Mesodermal cell (in vitro differentiated cells): Measurements from ENCODE around the gene PLTP.

ENCODE experiments used
- H3K27ac ChIP-seq: 2 replicates; pipeline ENCODE4 v1.7.0; 2013; ENCODE audit warnings: mild to moderate bottlenecking, low read depth, low read length, moderate library complexity; ENCODE audit not compliant: severe bottlenecking
- H3K36me3 ChIP-seq: 2 replicates; pipeline ENCODE4 v1.7.1; 2013; ENCODE audit warnings: mild to moderate bottlenecking, low read length, moderate library complexity; ENCODE audit not compliant: control insufficient read depth, insufficient read depth
- H3K4me1 ChIP-seq: one replicate; pipeline ENCODE4 v1.7.1; 2013; ENCODE audit warnings: mild to moderate bottlenecking, low read length; ENCODE audit not compliant: insufficient read depth, control insufficient read depth, poor library complexity, severe bottlenecking
- H3K4me3 ChIP-seq: 2 replicates; pipeline ENCODE4 v1.7.0; 2013; ENCODE audit warnings: low read length, control low read depth, mild to moderate bottlenecking; ENCODE audit not compliant: insufficient read depth, poor library complexity, severe bottlenecking; ENCODE audit errors: extremely low read depth
- H3K9me3 ChIP-seq: 2 replicates; pipeline ENCODE4 v1.7.1; 2013; ENCODE audit warnings: mild to moderate bottlenecking, low read length, moderate library complexity; ENCODE audit not compliant: control insufficient read depth
- WGBS, 2 experiments: methylation state at CpG; one replicate each; pipeline ENCODE4 v1.1.5; 2013; ENCODE audit warnings: missing lambda C conversion rate in 2 of 2; ENCODE audit not compliant: insufficient coverage in 2 of 2; 5-methylcytosine and 5-hydroxymethylcytosine counted together

The PLTP gene

GRCh38 chr20:45861221-45862075 lies 50.5 kb downstream of the PLTP start:
- 88 to 100% methylated on average over 2 of the region's 7 CpGs for WGBS, 2 experiments
- no peaks in the 10 kb centered on the region for H3K36me3 ChIP-seq
- H3K27ac ChIP-seq: no peak overlapping the region
- H3K4me1 ChIP-seq: peaks cover 3% of the 10 kb centered on the region
- no peak overlapping the region for H3K4me3 ChIP-seq
- H3K9me3 ChIP-seq: no peaks in the 10 kb centered on the region

DNA sequence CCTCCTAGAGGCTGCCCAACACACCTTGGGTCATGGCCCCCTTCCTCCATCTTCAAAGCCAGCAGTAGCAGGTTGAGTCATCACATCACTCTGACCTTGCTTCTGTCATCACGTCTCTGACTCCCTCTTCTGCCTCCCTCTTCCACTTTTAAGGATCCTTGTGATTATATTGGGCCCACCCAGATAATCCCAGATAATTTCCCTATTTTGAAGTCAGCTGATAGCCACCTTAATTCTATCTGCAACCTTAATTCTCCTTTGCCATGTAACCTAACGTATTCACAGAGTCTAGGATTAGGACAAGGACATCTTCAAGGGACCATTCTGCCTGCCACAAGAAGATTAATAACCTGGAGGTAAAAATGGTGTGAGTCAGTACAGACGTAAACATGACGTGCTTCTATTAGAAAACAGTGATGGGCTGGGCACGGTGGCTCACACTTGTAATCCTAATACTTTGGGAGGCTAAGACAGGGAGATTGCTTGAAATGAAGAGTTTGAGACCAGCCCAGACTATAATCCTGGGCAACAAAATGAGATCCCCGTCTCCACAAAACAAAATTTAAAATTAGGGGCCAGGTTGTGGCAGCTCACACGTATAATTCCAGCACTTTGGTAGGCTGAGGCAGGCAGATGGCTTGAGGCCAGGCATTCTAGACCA lies 51.3 kb downstream of the PLTP start:
- Histone ChIP-seq H3K4me1 (peaks cover 9% of the 10 kb centered on the region), H3K4me3 (no peak overlapping the region), H3K27ac (no peak overlapping the region), H3K9me3 (no peaks in the 10 kb centered on the region), H3K36me3 (no peaks in the 10 kb centered on the region)
- WGBS, 2 experiments: 89 to 98% methylated on average over 5 to 6 of the region's 7 CpGs

DNA sequence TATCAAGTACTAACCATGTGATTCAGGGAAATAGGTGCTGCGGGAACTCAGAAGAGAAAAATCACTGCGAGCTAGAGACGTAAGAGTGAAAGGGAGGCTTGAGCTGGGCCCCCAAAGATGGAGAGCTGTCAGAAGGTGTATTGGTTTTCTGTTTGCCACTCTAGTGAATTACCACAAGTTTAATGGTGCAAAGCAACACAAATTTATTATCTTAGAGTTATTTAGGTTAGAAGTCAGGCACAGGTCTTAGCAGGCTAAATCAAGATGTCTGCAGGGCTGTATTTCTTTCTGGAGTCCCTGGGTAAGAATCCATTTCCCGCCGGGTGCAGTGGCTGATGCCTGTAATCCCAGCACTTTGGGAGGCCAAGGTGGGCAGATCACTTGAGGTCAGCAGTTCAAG lies 52.0 kb downstream of the PLTP start:
- Histone ChIP-seq H3K9me3 (no peaks in the 10 kb centered on the region), H3K27ac (no peak overlapping the region), H3K4me3 (no peak overlapping the region), H3K36me3 (peaks cover 2% of the 10 kb centered on the region), H3K4me1 (peaks cover 9% of the 10 kb centered on the region)
- 100% methylated on average over 5 of the region's 5 CpGs for WGBS, 2 experiments

DNA sequence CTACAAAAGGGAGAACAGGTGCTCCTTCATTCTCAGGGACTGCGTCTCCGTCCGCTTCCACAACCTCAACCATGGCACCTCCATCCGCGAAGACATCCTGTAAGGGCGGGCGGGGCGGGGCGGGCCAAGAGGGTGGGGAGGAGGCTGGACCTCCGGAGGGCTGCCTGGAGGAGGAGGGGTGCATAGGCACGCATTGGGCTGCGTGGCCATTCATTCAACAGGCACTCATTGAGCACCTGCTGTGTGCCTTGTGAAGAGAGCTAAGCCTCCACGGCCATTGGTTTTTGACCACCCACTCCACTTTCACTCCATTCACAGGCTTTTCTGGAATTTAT lies 54.1 kb downstream of the PLTP start:
- 6 to 11% methylated on average over 3 of the region's 13 CpGs for WGBS, 2 experiments
- peak overlapping the region; percentile 91 for H3K4me3 ChIP-seq
- H3K36me3 ChIP-seq: peaks cover 14% of the 10 kb centered on the region
- H3K9me3 ChIP-seq: no peaks in the 10 kb centered on the region
- peaks cover 9% of the 10 kb centered on the region for H3K4me1 ChIP-seq
- peak overlapping the region; percentile 64 for H3K27ac ChIP-seq

DNA sequence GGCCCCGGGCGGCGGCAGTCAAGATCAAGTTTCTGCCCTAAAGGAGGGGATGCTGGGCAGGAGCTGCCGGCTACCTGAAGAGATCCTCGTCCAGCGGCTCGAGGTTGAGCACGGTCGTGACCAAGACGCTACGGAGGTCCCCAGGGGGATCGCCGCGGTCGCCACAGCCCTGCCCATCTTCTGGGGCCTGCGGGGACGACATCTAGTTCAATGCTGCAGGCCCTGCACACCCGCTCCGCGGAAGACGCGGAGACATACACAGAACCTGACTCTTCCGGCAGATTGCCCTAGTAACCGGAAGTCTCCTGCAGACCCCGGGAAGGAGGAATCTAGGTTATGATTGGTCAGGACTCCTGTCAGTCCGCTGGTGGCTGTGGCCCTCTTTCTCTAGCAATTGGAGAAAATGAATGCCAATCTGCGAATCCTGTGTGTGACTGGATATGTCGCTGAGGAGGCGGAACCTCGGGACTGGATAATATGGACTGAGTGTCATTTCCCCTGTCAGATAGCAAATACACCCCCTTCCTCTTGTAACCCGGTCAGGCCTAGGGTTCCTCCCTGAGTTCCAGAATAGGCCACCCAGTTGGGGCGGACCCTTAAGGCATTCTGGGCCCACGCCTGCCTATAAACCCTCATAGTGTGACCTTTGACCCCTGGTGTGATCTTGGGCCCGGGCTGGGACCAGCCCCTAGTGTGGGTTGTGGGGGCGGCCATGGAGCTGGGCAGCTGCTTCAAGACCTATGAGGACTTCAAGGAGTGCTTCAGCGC lies 54.7 kb downstream of the PLTP start, which contains the start of the genes ACOT8 and ZSWIM3:
ACOT8 (minus strand) TSS at position 279 of the 768 bp plus-strand sequence; CDS start at position 202, 77 bp downstream.
ZSWIM3 (plus strand) TSS at position 501 of the 768 bp plus-strand sequence; CDS start at position 713, 212 bp downstream.
- H3K4me3 ChIP-seq: peak within 1 kb of the TSS; percentile 91
- H3K36me3 ChIP-seq: peaks cover 15% of the 10 kb centered on the region
- H3K27ac ChIP-seq: peak within 1 kb of the TSS; percentile 64
- WGBS, 2 experiments: 0% methylated on average over 22 to 30 of the region's 36 CpGs
- H3K9me3 ChIP-seq: no peaks in the 10 kb centered on the region
- peaks cover 9% of the 10 kb centered on the region for H3K4me1 ChIP-seq

DNA sequence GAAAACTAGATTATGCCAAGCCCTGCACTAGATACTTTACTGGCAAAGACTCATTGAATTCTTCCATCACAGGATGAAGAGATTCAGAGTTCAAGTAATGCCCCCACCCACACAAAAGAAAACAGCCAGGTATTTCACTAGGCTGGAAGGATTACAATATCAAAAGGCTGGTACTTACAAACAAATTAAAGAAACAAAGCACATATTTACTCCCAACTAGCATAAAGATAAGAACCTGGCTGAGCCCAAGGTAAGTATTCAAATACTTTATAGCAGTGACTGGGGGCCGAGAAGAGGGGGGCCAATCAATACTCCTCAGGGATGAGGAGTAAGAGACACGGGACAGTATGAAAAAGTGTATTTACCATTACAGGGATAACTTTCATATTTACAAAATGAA lies 58.5 kb downstream of the PLTP start:
- H3K36me3 ChIP-seq: peaks cover 26% of the 10 kb centered on the region
- no peak overlapping the region for H3K4me3 ChIP-seq
- 40% methylated on average over 1 of the region's 2 CpGs; no CpG with 5 or more reads in 1 of the 2 experiments for WGBS, 2 experiments
- H3K27ac ChIP-seq: no peak overlapping the region
- H3K9me3 ChIP-seq: no peaks in the 10 kb centered on the region
- peaks cover 9% of the 10 kb centered on the region for H3K4me1 ChIP-seq

DNA sequence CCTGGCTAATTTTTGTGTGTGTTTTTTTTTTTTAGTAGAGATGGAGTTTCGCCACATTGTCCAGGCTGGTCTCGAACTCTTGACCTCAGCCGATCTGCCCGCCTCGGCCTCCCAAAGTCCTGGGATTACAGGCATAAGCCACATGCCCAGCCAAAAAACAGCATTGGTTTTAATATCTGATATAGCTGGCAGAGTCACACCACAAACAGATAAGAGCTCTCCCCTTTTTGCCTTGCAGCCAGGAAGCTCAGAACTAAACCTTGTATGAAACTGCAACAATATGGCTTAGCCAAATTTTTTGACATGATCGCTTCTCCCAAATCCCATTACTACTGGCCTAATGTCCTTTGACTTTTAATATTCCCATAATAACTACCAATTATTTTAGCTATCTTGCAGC lies 59.6 kb downstream of the PLTP start:
- WGBS, 2 experiments: 97 to 100% methylated on average over 5 to 6 of the region's 6 CpGs
- no peak overlapping the region for H3K27ac ChIP-seq
- peaks cover 6% of the 10 kb centered on the region for H3K4me1 ChIP-seq
- no peak overlapping the region for H3K4me3 ChIP-seq
- peaks cover 26% of the 10 kb centered on the region for H3K36me3 ChIP-seq
- H3K9me3 ChIP-seq: no peaks in the 10 kb centered on the region

DNA sequence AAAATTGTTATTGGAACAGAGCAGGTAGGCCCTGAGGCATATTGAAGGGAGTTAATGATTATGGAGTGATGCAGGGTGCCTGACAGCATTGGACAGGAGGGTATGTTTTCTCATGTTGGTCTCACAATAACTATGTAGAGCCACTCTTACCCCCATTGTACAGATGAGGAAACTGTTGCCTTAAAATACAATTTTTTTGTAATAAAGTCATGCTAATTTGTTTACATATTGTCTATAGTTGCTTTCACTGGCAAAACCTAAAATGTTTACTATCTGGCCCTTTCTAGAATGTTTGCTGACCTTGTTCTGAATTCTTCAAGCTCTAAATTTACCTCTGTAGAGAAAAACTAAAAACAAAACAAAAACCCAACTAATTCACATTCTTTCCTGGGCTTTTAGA lies 60.5 kb downstream of the PLTP start:
- H3K27ac ChIP-seq: no peak overlapping the region
- no peak overlapping the region for H3K4me3 ChIP-seq
- peaks cover 6% of the 10 kb centered on the region for H3K4me1 ChIP-seq
- no peaks in the 10 kb centered on the region for H3K9me3 ChIP-seq
- peaks cover 33% of the 10 kb centered on the region for H3K36me3 ChIP-seq

DNA sequence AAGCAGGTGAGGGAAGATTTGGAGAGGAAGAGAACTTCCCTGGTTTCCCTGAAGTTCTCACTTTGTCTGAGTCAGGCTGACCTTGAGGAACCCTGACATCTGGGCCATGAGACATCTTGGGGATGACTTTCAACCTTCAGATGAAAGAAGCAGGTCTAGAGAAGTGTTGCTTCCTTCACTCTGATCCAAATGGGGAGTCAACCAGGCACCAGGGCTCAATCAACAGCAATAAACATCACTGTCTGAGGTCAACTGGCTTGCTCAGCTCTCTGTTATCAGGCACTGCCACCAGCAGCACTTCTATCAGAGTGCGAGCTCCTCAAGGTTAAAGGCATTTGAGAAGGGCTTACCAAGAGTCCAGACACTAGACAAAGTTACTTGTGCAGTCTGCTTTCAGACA lies 61.0 kb downstream of the PLTP start:
- no peaks in the 10 kb centered on the region for H3K9me3 ChIP-seq
- no peak overlapping the region for H3K27ac ChIP-seq
- H3K36me3 ChIP-seq: peaks cover 39% of the 10 kb centered on the region
- 100% methylated on average over 1 of the region's 1 CpG for WGBS, 2 experiments
- peaks cover under 1% of the 10 kb centered on the region for H3K4me1 ChIP-seq
- H3K4me3 ChIP-seq: no peak overlapping the region

DNA sequence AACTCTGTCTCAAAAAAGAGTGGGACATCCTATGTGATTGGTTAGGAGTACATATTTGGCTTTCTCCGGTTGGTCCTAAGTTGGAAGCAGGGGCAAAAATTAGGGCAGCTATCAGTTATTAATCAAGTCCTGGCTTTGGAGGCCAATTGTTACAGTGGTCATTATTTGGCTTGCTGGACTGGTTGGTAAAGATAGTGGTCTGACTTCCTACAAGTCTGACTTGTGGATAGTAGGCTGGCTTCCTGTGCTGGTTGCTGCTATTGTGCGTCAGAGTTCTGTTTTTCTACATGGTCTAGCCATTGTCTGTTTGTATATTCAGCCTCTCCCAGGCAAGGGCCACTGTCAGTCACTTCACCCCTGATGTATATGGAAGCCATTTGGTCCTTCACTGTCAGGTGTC lies 61.7 kb downstream of the PLTP start:
- H3K4me1 ChIP-seq: no peaks in the 10 kb centered on the region
- H3K27ac ChIP-seq: no peak overlapping the region
- 100% methylated on average over 1 of the region's 2 CpGs for WGBS, 2 experiments
- H3K4me3 ChIP-seq: no peak overlapping the region
- peaks cover 45% of the 10 kb centered on the region for H3K36me3 ChIP-seq
- H3K9me3 ChIP-seq: no peaks in the 10 kb centered on the region
